ENCODE results near the gene CNPY2.

Gene CNPY2

DNA sequence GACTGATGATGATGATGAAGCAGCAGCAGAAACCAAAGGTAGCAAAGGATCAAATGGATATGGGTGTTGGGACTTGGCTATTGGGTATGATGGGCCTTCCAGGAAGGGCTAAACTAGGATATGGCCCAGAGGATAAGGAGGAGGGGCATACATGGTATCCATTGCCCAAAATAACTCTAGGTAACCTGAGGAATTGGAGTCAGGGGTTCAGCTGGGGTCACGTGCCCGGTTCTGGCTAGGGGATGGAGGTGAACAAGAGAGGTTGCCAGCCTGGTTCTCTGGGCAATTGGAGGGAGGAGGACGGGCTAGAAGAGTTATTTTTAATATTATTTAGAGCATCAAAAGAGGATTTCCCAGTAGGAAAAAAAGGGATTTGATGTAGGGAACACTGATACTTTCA is 54.9 kb downstream of the CNPY2 start:
- H3K27me3 ChIP-seq (replicated peaks; ENCODE audit: control insufficient read depth, insufficient read depth, low read length) = no peaks in the 10 kb centered on the region
- DNase-seq (ENCODE audit: extremely low read depth, insufficient read length) = no peak
- TF ChIP-seq, protein P1, sequence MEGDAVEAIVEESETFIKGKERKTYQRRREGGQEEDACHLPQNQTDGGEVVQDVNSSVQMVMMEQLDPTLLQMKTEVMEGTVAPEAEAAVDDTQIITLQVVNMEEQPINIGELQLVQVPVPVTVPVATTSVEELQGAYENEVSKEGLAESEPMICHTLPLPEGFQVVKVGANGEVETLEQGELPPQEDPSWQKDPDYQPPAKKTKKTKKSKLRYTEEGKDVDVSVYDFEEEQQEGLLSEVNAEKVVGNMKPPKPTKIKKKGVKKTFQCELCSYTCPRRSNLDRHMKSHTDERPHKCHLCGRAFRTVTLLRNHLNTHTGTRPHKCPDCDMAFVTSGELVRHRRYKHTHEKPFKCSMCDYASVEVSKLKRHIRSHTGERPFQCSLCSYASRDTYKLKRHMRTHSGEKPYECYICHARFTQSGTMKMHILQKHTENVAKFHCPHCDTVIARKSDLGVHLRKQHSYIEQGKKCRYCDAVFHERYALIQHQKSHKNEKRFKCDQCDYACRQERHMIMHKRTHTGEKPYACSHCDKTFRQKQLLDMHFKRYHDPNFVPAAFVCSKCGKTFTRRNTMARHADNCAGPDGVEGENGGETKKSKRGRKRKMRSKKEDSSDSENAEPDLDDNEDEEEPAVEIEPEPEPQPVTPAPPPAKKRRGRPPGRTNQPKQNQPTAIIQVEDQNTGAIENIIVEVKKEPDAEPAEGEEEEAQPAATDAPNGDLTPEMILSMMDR (IDR thresholded peaks at IDR 0.05; ENCODE audit: insufficient read depth, low read length, poor library complexity, severe bottlenecking) = no peak

DNA sequence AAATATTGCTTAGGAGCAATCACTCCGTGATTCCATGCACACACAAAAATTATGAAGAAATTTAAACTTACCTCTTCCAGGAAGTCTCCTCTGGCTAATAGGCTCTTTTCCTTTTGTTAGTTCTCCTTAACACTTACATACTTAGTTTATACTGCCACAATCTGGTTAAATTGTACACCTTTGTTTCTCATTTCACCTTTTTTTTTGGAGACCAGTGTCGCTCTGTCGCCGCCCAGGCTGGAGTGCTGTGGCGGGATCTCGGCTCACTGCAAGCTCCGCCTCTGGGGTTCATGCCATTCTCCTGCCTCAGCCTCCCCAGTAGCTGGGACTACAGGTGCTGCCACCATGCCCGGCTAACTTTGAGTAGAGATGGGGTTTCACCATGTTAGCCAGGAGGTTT is 55.4 kb downstream of the CNPY2 start:
- TF ChIP-seq, protein P1 (IDR thresholded peaks at IDR 0.05; ENCODE audit: insufficient read depth, low read length, poor library complexity, severe bottlenecking) = no peak
- Histone ChIP-seq H3K4me3 (replicated peaks; ENCODE audit: low read depth, low read length) (no peak overlapping the region), H3K27me3 (replicated peaks; ENCODE audit: control insufficient read depth, insufficient read depth, low read length) (no peaks in the 10 kb centered on the region), H3K36me3 (ENCODE audit: control insufficient read depth, insufficient read depth, low read length) (peaks cover 7% of the 10 kb centered on the region)
- no peak for DNase-seq (ENCODE audit: extremely low read depth, insufficient read length)

More for the DNA sequence above, 54.9 kb downstream of the CNPY2 start:
- Histone ChIP-seq H3K36me3 (ENCODE audit: control insufficient read depth, insufficient read depth, low read length) (peaks cover 3% of the 10 kb centered on the region), H3K4me3 (replicated peaks; ENCODE audit: low read depth, low read length) (no peak overlapping the region)
